ENCODE measurements around the gene DNPH1. TPM values are rescaled to one million over a fixed set of nuclear protein-coding genes. Genes with fewer than 3 reads are reported as not detected.
A peak's percentile ranks its signal among the peaks of the same experiment; 100 is the strongest.

Gene DNPH1
- total and polyA plus RNA-seq, 2 of the 8 experiments (the other 6 are each of a cell fraction or from before 2014, with no cell fraction given): 33.9 to 134 TPM

DNA sequence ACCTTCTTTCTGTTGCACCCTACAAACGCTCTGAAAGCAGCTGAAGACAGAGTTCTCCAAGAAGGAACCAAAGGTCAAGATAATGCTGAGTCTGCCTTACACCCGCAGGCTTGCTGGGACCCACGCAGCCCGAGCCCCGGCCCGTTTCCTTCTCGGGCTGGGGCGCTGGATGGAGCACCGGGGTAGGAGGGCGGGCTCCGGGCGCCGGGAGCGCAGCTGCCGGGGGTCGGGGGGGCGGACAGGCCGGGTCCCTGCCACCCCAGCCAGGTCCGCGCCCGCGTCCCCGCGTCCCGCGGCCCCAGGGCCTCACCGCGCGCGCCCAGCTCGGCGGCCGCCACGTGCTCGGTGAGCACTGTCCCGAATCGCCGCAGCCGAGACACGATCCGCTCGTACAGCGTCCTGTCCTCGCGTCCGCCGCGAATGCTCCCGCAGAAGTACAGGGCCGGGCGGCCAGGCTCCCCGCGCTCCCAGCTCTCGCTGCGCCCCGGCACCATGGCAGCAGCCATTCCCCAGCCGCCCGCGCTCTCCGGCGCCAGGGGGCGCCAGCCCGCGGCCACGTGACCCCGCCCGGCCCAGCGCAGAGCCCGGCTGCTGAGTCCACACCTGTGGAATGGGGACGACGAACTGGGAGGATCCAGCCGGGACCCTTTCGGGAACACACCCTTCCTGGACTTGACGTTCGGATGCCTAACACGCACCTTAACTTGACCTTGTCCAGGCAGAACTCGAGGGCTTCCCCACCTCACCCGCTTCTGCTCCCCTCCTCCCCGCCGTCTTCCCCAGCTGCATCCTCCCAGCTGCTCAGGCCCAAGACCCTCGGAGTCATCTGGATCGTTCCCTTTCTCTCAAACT, at the start of gene DNPH1 (continued):
- TF ChIP-seq EZH2 (IDR thresholded peaks at IDR 0.05; ENCODE audit: low read depth, low read length, severe bottlenecking) (no peak), JUN (IDR thresholded peaks at IDR 0.05; ENCODE audit: low read depth, low read length) (no peak), SP1 (IDR thresholded peaks at IDR 0.05; ENCODE audit: low read depth, low read length) (no peak), FOSL1 (IDR thresholded peaks at IDR 0.05; ENCODE audit: insufficient read depth, low read depth, low read length) (no peak), EGR1 (IDR thresholded peaks at IDR 0.05; ENCODE audit: borderline replicate concordance, low read depth, low read length) (no peak), KDM4A (IDR thresholded peaks at IDR 0.05; ENCODE audit: low read depth, low read length, severe bottlenecking) (peak; percentile 83), JUND (IDR thresholded peaks at IDR 0.05; ENCODE audit: low read length) (peak; percentile 63; the same call in 1 of the 2 replicates), POLR2A (IDR thresholded peaks at IDR 0.05; ENCODE audit: control extremely low read depth in 1 of 2, low read depth in 2 of 2, low read length in 2 of 2) (peak in 1 of 2 experiments; percentile 84; a peak in 2 of 3 replicates), ZNF274 (IDR thresholded peaks at IDR 0.05; ENCODE audit: borderline replicate concordance, extremely low read depth, low read length) (no peak)
- TF ChIP-seq, protein P1, sequence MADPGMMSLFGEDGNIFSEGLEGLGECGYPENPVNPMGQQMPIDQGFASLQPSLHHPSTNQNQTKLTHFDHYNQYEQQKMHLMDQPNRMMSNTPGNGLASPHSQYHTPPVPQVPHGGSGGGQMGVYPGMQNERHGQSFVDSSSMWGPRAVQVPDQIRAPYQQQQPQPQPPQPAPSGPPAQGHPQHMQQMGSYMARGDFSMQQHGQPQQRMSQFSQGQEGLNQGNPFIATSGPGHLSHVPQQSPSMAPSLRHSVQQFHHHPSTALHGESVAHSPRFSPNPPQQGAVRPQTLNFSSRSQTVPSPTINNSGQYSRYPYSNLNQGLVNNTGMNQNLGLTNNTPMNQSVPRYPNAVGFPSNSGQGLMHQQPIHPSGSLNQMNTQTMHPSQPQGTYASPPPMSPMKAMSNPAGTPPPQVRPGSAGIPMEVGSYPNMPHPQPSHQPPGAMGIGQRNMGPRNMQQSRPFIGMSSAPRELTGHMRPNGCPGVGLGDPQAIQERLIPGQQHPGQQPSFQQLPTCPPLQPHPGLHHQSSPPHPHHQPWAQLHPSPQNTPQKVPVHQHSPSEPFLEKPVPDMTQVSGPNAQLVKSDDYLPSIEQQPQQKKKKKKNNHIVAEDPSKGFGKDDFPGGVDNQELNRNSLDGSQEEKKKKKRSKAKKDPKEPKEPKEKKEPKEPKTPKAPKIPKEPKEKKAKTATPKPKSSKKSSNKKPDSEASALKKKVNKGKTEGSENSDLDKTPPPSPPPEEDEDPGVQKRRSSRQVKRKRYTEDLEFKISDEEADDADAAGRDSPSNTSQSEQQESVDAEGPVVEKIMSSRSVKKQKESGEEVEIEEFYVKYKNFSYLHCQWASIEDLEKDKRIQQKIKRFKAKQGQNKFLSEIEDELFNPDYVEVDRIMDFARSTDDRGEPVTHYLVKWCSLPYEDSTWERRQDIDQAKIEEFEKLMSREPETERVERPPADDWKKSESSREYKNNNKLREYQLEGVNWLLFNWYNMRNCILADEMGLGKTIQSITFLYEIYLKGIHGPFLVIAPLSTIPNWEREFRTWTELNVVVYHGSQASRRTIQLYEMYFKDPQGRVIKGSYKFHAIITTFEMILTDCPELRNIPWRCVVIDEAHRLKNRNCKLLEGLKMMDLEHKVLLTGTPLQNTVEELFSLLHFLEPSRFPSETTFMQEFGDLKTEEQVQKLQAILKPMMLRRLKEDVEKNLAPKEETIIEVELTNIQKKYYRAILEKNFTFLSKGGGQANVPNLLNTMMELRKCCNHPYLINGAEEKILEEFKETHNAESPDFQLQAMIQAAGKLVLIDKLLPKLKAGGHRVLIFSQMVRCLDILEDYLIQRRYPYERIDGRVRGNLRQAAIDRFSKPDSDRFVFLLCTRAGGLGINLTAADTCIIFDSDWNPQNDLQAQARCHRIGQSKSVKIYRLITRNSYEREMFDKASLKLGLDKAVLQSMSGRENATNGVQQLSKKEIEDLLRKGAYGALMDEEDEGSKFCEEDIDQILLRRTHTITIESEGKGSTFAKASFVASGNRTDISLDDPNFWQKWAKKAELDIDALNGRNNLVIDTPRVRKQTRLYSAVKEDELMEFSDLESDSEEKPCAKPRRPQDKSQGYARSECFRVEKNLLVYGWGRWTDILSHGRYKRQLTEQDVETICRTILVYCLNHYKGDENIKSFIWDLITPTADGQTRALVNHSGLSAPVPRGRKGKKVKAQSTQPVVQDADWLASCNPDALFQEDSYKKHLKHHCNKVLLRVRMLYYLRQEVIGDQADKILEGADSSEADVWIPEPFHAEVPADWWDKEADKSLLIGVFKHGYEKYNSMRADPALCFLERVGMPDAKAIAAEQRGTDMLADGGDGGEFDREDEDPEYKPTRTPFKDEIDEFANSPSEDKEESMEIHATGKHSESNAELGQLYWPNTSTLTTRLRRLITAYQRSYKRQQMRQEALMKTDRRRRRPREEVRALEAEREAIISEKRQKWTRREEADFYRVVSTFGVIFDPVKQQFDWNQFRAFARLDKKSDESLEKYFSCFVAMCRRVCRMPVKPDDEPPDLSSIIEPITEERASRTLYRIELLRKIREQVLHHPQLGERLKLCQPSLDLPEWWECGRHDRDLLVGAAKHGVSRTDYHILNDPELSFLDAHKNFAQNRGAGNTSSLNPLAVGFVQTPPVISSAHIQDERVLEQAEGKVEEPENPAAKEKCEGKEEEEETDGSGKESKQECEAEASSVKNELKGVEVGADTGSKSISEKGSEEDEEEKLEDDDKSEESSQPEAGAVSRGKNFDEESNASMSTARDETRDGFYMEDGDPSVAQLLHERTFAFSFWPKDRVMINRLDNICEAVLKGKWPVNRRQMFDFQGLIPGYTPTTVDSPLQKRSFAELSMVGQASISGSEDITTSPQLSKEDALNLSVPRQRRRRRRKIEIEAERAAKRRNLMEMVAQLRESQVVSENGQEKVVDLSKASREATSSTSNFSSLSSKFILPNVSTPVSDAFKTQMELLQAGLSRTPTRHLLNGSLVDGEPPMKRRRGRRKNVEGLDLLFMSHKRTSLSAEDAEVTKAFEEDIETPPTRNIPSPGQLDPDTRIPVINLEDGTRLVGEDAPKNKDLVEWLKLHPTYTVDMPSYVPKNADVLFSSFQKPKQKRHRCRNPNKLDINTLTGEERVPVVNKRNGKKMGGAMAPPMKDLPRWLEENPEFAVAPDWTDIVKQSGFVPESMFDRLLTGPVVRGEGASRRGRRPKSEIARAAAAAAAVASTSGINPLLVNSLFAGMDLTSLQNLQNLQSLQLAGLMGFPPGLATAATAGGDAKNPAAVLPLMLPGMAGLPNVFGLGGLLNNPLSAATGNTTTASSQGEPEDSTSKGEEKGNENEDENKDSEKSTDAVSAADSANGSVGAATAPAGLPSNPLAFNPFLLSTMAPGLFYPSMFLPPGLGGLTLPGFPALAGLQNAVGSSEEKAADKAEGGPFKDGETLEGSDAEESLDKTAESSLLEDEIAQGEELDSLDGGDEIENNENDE (IDR thresholded peaks at IDR 0.05; ENCODE audit: insufficient replicate concordance, low read length): no peak
